Stimulated activated CD8-positive, alpha-beta memory T cell treated with anti-CD3 and anti-CD28 coated beads, Interleukin-7, amount 100 ng/mL, for 24 hours (primary cell): ENCODE data around the gene SERPINA6.
"Not testable (repeated sequence)": the region's sequence is repeated elsewhere in the genome, so short reads cannot be mapped to it uniquely, and the experiment has no call there.

Experiments
- DNase-seq: peaks from one replicate; pipeline ENCODE4 v3.0.0-alpha.2; 2020; ENCODE audit warnings: low read depth

The SERPINA6 gene

DNA sequence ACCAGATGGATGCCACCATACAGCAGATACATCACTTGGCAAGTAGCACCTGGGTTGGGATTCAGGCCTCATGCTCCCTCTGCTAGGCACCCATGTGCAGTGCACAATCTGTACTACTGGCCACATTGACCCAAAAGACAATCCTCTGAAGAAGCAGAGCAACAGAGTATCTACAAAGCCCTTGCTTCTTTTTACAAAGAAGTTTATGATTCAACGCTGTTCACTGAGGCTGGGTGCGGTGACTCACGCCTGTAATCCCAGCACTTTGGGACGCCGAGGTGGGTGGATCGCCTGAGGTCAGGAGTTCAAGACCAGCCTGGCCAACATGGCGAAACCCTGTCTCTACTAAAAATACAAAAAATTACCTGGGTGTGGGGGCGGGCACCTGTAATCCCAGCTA is 31.1 kb upstream of the SERPINA6 start:
- not testable (repeated sequence) for DNase-seq

DNA sequence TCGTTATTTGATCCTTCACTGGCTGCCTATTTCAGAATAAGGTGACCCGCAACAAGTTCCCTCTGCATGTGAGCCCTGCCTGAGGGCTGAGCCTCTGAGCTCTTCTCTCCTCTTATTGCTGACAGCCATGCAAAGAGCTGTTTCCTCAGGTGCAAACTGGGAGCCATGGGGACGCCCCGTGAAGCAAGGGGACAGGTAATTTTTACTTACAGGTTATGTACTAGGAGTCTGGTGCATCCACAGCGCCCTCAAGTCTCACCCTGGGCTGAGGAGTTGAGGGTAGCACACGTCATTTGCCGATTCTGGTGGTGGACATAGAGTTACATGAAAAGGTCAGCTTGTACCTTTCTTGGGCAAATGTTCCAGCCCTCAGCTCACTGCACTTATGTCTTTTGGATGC is 26.1 kb upstream of the SERPINA6 start:
- no peak for DNase-seq

DNA sequence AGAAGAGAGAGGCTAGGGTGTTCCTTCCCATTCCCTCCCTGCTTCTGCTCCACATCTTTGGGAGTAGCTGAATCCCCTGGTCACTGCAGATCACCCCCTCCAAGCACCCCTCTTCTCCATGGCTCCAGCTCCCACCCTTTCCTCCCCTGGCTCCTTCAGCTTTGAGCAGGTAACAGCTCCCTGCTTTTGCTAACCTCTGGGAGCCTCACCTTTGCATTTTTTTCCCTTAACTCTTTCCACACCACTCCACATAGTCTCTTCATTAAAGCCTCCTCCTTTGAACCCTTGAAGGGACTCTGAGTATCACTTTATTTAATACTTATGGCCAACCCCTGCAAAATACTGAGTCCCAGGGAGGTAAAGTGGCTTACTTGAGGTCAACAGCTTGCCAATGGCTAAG is 25.7 kb upstream of the SERPINA6 start:
- no peak for DNase-seq

DNA sequence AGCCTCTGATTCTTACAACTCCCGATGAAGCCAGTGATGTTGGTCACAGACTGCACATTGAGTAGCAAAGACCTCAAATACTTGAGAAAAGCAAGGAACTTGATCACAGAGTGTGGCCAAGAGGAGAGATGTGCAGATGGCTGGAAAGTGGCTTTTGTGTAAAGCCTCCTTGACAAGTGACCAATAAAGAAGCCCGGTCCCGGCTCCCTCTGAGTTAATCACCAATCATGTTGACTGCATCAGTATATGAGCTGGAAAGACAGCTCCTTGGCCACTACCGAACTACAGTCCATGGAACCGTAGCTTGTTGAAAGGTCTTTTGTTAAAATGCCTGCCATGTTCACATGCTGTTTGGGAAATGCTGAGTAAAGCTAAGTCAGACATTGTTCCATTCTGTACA is 23.7 kb upstream of the SERPINA6 start:
- DNase-seq = no peak

DNA sequence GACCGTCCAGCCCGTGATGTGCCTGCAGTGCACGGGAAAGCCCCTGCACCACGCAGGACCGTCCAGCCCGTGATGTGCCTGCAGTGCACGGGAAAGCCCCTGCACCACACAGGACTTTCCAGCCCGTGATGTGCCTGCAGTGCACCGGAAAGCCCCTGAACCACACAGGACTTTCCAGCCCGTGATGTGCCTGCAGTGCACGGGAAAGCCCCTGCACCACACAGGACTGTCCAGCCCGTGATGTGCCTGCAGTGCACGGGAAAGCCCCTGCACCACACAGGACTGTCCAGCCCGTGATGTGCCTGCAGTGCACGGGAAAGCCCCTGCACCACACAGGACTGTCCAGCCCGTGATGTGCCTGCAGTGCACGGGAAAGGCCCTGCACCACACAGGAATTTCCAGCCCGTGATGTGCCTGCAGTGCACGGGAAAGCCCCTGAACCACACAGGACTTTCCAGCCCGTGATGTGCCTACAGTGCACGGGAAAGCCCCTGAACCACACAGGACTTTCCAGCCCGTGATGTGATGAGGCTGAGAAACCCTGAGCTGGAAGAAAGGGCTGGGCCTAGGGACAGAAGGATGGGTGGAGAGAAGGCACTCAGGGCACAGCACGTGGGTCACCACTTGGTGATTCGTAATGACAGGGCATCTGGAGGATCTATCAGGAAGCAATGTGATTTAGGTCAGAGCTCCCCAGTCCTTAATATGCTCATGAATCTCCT is 23.1 kb upstream of the SERPINA6 start:
- peak; percentile 44 for DNase-seq

DNA sequence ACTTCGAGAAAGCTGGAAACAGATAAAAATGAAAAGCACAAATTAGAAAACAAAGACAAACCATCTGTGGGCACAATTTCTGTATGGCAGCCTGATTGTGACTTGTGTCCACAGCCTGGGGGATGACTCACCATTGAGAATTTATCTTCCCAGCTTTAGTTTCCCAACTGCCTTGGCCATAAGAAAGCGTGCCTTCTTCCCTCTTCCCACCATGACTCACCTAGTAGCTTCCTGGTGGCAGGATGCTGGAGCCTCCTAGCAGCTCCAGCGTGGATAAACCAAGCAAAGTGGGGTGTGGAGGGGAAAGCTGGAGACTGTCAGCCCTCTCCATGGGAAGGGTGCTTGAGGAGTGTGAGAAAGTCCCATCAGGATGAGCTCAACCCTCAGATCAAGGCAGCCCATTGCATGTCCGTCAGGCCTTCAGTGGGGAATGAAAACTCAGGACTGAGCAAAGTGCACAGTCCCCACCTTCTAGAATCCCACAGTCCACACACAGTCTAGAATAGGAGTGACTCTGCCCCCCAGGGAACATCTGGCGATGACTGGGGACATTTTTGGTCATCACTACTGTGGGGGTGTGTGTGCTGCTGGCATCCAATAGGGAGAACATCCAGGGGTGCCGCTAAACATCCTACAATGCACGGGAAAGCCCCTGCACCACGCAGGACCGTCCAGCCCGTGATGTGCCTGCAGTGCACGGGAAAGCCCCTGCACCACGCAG is 22.4 kb upstream of the SERPINA6 start:
- DNase-seq = no peak

DNA sequence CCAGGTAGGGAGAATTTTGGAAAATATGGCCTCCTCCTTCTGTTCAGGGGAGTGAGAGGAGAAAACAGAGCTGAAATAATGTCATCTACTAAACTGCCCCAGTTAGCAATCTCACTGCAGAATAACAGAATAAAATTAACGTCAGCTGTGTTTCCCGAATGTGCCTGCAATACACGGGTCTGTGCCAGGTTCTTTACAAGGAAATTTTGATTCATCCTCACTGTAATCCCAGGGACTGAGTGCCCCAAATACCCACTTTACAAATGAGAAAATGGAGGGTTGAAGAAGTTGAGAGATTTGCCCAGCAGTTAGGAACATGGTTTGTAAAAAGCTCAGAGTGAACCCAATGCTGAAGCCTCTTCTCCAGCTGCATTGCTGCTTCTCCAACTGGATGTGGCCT is 21.3 kb upstream of the SERPINA6 start:
- DNase-seq = no peak

DNA sequence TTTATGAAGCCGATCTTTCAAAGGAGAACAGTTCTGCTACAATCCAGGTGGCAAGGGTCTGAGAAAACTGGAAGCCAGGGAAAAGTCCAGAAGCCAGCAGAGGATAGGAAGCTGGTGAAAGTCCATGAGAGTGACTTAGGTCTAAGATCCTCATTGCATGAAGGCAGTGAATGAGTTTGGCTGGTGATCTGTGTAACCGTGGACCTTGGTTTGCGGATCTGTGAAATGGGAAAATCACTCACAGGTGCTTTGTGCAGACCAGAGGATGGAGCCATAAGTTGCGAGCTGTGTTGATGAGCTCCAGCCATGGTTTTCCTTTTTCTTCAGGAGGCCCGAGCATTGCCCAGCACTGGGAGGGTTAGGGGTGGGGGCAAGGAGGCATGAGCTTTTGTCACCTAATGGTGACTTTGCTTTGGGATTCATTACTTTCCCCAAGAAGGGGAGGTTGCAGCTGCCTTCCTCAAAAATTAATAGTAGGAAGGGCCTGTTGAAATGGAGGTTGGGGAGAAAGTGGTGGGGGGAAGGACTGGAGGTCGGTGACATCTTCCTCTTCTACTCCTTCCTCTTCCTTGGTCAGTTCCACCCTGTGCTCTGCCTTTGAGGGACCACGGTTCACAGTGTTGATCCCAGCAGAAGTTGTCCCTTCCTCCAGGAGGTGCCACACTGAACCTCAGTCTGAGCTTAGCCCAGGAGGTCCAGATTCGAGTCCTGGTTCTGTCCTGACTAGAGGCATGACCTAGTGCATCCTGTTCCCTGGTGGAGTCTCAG is 20.3 kb upstream of the SERPINA6 start:
- no peak for DNase-seq

DNA sequence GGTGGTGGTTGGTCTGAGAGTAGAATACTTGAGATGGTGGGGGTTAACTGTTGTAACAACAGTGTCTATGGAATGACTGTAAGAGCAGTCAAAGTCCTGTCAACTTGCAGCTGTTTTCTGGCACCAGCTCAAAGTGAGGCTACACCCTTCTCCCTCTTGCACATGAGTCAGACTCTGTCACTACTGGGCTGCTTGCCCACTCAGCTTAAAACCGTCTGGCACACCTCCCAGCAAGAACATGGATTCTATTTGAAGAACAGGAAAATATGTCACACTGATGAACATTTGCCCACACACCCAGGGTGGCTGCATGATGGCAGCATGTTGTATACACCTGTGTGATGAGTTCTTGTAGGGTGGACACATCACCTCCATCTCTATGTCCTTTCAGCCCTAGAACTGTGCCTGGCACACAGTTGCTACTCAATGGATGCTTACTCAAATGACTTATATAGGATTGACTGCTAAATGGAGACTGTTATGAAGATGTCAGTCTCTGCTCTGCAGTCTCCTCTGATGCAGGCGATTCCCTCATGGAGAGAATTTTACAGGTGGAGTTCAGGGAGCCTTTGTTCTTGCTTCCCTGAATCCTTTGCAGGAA is 19.3 kb upstream of the SERPINA6 start:
- no peak for DNase-seq

DNA sequence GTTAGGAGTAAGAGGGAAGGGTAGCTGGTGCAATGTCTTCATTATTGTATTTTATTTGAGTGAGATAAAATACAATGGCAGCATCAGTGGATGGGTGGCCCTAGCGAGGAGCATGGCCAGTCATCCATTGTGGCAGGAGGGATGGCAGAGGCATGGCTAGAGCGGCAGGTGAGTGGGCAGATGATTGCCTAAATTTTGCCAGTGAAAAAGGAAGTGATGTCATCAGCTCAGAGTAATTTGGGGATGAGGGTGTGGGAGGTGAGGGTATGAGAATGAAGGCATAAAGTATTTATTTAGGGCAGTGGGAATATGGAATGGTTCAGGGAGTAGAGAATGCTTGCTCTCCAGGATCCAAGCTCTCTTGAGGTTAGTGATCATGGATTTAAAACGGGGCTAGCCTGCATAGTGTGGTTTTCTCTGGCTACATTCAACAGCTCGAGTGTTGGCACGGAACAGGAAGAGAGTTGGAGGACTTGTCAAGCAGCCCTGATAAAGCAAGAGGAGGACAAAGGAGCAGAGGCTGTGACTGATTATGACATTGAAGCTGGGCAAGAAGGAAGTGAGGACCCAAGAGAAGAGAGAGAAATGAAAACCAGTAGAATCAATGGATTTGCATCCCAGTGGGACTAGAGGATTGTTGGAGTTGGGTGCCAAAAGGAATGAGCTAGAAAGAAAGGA is 18.7 kb upstream of the SERPINA6 start:
- no peak for DNase-seq

DNA sequence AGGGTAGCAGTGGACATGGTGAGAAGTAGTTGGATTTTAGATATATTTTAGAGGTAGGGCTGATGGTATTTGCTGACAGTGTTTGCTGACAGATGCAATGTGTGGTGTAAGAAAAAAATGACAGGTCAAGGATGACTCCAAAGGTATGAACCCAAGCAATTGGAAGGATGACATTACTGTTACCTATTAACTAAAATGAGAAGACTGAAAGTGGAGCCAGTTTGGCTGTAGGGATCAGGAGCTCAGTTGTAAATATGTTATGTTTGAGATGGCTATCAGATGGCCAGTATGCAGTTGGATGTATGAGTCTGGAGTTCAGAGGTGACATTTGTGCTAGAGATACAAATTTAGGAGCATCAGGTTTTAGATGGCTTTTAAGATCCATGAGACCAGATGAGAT is 17.4 kb upstream of the SERPINA6 start:
- no peak for DNase-seq

DNA sequence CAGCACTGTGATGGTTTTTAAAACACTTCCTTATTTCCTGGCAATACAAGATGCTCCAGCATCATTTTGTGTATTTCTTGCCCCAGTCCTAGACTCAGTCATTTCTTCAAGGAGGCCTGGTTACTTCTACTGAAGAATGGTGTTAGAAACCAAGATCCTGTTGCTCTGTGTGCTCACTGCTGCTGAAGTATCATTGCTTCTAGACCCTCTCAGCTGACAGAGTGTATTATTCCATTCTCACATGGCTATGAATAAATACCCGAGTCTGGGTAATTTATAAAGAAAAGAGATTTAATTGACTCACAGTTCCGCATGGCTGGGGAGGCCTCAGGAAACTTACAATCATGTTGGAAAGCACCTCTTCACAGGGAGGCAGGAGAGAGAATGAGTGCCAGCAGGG is 14.9 kb upstream of the SERPINA6 start:
- DNase-seq = no peak

DNA sequence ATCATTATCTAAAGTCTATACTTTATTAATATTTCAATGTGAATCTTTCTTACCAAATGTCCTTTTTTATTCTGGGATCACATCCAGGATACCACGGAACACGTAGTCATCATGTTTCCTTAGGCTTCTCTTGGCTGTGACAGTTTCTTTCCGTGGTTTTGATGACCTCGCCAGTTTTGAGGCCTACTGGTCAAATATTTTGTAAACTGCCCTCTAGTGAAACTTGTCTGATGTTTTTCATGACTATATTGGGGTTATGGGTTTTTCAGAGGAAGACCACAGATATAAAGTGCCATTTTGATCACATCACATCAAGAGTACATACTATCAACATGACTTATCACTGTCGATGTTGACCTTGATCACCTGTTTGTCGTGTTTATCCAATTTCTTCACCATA is 14.1 kb upstream of the SERPINA6 start:
- DNase-seq = no peak

DNA sequence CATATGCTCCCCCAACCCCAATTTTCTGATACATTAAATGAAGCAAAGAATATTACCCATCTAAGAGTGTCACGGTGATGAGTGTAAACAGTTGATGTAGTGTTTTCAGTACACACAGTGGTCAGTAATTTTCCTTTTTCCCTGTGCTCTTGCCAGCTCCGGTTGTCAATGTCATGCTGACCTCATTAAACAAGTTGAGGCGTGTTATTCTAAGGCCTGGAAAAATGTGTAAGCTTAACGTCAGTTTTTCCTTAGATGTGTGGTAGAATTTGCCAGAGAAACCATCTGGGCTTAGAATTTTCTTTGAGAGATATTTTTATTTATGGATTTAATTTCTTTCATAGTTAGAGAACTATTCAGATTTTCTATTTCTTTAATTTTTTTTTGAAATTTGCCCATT is 11.7 kb upstream of the SERPINA6 start:
- no peak for DNase-seq

DNA sequence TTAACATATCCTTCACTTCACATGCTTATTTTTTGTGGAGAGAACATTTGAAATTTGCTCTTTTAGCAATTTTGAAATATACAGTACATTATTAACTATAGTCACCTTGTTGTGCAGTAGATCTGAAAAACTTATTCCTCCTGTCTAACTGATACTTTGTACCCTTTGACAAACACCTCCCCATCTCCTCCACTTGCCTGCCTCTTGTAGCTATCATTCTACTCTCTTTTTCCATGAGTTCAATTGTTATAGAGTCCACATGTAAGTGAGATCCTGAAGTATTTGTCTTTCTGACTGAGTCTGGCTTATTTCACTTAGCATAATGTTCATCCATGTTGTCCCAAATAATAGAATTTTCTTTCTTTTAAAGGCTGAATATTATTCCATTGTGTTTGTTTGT is 9.5 kb upstream of the SERPINA6 start:
- DNase-seq = no peak

DNA sequence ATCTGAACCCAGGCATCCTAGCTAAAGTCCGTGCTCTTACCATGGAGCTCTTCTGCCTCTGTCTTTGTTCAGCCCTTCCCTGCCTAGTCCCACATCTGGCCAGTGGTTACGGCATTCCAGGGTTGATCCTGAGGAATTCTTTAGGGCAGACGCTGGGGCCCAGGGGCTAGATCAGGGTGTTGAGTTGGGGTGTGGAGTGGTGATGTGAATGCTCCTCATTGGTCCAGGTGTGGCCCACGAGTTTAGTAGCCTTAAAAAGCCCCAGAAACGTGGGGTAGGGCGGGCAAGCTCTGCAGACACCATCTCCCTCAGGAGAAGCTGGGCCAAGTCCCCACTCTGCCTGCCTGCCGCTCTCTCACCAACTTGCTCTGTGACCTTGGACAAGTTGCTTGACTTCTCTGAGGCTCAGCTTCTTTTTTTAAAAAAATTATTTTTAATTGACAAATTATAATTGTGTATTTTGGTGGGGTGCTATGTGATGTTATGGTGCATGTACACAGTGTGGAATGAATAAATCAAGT is 9.0 kb upstream of the SERPINA6 start:
- no peak for DNase-seq

DNA sequence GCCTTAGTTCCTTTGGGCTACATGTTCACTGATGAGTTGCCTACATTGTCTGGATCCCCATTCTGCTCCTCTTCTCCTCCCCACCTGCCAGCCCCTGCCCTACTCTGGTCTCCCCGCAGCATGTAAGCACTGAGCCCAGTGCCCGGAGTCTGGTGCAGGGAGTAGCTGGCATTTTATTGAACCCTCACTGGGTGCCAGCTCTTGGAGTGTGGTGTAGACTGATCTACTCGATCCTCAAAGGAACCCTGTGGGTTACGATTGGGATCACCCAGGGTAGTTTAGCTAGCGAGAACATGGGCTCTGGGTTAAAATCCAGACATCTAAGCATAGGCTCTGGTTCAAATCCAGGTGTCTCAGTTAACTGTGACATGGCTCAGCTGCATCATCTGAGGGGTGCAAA is 8.3 kb upstream of the SERPINA6 start:
- DNase-seq = no peak

DNA sequence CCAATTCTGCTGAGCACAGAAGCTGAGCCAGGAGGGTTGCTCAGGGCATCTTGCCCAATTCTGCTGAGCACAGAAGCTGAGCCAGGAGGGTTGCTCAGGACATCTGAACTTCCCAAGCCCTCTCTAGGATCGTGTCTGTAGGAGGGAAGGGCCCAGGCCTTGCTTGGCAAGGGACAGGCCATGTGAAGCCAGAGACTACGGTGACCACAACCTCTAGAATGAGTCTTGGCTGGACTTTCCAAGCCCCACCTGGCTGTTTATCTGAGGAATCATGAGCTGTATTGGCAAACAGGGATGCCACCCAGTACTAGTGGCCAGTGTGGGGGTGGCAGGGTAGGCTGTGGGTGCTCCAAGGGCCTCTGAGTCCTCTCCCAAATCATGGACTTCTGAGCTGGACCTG is 7.7 kb upstream of the SERPINA6 start:
- DNase-seq = no peak

DNA sequence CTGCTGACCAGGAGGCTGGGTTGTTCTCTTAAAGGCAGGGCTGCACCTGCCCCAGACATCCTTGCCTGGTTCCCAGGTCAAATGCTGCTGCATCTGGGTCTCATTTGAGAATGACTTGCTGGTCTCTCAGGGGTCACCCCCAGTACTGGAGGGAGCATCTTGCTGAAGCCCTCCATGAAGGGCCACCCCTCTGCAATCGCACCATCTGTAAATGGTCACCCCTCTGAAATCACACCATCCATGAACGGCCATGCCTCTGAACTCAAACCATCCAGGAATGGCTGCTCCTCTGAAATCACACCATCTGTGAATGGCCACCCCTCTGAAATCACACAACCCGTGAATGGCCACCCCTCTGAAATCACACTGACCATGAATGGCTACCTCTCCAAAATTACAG is 7.3 kb upstream of the SERPINA6 start:
- no peak for DNase-seq

DNA sequence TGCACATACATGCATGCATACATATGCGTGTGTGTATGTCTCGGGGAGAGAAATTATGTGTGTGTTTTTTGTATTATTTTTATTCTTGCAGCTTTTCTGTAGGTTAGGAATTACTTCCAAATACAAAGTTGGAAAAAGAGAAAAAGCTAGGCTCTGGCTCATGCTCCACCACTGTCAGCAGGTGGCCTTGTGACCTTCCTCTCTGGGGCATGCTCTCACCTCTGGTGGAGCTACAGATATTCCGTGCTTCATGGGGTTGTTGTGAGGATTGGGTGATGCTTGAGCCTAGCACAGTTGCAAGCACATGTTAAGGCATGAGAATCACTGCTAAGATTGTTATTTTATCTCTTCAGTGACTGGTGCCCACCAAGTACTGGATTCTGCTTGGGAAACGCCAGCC is 6.7 kb upstream of the SERPINA6 start:
- no peak for DNase-seq

DNA sequence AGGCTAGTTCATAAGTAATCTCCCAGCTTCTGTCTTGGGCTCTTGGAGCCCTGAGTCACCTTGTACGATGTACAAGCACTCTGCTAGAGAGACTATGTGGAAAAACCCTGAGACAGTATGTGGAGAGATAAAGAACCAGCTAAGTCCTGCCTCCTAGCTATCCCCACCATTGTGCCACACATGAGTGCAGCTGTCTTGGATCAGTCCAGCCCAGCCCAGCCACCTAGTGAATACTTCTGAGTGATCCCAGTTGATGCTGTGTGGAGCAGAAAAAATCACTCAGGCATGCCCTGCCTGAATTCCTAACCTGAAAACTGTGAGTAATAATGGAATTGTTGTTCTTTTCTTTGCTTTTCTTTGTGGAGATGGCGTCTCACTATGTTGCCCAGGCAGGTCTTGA is 5.1 kb upstream of the SERPINA6 start:
- no peak for DNase-seq
